GM18873 (cell line): ENCODE measurements around the gene UNC93B1.
"Not testable (repeated sequence)": the region's sequence is repeated elsewhere in the genome, so short reads cannot be mapped to it uniquely, and the experiment has no call there.

Experiments
- ATAC-seq: cut with Tn5 transposase; IDR thresholded peaks from one replicate; pipeline ENCODE4 v1.9.1; 2021; ENCODE audit warnings: mild to moderate bottlenecking, moderate library complexity, moderate number of reproducible peaks; ENCODE audit not compliant: unreplicated experiment, low FRiP score

The UNC93B1 gene

GRCh38 chr11:68010090-68011041, 6.5 kb upstream of the UNC93B1 start, which contains the start of gene ALDH3B1:
TSS of gene ALDH3B1 (plus strand) at chr11:68010327. CDS start at chr11:68015298, 4,971 bp downstream.
- ATAC-seq: no peak

- ATAC-seq: no peak
These were observed 5.6 kb upstream of the UNC93B1 start for GRCh38 chr11:68009391-68010089.

DNA sequence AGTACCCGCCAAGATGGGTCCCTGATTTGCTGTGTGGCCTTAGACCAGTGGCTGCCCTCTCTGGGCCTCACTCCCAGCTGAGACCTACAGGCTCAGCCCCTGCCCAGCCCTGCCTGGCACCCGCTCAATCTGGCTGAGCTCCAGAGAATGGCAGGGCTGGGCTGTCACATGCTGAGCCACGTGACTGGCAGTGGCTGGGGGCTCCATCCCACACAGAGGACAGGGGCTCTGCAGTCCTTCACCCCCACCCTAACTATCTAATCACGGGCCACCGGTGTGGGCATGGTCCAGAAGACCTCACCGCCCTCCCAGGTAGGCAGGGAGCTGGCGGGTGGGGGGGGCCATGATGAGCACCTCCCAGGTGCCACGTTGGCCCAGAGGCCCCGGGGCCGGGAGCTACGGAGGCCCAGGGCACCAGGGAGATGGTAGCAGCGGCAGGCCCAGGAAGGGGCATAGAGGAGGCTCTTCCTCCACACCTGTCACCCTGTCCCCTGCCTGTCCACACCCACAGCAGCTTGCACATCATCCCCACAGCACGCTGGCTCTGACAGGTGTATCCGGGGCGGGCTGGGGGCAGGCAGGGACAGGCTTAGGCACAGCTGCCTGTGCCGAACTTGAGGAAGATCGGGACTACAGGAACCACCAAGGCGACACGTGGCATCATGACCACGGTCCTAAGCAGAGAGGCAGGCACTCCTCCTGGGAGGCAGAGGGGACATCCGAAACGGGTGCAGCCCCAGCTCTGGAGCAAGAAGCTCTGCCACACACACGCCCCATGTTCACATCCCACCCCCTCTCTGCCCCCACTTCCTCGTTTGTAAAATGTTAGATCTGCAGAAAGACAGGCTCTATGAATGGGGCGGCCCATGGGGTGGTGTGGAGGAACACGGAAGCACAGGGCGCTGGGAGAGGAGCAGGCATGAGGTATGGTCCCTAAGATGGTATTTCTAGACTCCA, 4.8 kb upstream of the UNC93B1 start:
- ATAC-seq: no peak

GRCh38 chr11:68007498-68008380, 3.8 kb upstream of the UNC93B1 start:
- ATAC-seq: no peak

DNA sequence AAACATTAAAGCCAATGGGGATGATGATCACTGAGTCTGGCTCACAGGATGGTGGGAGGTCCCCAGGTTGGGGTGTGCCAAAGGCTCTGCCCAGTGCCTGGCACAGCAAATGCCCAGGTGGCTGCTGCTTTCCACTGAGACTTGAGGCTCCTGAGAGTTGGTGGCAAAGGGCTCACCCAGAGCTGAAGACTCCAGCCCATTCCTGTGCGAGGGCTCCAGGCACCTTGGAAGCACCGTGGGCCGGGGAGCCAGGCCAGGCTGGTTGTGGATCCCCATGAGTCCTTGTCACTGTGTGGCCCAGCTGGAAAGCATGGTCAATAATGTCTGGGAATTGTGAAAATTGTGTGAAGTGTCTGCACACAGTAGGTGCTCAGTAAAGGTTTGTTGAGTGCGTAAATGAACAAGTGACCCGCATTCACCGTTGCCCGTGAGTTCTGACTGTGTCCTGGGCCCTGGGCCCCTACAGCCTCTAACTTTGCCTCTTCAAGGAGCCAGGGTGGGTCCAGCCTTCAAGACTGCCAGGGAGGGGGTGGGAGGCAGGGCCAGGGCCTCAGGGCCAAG, 2.8 kb upstream of the UNC93B1 start:
- ATAC-seq: no peak

DNA sequence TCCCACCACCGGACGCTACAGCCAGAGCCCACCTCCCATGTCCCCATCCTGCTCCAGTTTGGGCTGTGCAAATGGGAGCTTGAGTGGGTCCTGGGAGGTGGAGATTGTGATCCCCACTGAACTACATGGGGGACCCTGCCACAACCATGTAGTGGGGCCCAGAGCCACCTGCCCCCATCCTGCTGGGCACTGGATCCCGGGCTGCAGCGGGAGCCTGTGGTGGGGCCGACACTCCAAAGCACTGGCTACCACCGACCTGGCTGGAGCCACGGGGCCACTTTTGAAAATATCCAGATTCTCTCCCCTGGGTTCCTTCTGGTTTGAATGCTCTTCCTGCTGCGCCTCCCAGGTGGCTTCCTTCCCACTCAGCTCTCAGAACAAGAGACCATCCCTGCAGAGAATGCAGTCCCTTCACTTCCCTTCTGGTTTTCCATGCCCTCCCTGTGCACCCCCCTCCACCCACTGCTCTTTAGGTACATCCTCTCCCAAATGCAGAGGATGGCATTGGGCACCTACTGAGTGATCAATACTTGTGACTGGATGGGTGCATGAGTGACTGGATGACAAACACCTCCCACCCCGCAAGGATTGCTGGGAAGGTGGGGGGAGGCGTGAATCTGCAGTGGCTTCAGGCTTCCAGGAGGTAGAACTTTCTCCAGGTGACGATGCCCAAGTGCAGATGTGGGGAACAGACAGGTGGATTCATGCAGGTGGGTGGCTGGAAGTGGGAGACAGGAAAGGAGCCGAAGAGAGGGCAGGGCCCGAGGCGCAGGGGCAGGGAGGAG, 846 bp upstream of the UNC93B1 start:
- no peak for ATAC-seq

DNA sequence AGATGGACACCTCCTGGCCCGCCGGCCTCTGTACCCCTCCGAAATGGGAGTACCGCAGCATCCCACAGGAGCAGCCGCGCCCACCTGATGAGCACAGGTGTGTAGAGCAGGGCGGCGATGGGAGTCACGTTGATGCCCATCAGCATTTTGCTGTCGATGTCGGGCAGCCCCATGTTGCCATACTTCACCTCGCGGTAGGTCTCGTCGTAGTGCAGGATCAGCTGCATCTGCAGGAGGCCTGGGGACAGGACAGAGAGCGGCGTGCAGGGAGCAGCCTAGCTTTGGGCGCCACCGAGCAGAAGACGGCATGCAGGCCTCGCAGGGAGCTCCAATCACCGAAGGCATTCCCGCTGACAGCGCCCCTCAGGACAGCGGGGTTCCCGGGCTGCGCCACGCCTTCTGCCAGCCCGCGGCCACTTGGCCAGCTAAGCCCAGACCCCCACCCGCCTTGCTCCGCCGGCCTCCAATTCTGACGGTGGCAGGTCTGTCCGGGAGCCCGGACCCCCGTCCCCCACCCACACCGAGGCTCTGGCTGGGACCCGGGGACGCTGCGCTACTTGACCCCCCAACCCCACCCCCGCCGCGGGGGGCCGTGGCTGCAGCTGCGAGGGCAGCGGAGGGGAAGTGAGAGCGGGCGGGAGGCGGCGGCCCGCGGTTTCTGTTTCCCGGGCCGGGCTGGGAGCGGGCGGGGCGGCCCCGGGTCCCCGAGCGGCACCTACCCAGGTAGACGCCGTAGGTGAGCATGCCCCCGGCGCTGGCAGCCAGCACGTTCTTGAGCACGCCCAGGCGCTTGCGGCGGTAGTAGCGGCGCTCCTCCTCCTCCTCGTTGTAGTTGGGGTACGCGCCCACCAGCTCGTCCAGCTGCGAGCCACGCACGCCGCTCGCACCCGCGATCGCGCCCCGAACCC, 705 bp downstream of the UNC93B1 start:
- ATAC-seq: no peak

- no peak for ATAC-seq
These were observed 1.3 kb downstream of the UNC93B1 start for GRCh38 chr11:68002575-68002937.

GRCh38 chr11:67999704-68000103, 4.2 kb downstream of the UNC93B1 start:
- no peak for ATAC-seq

DNA sequence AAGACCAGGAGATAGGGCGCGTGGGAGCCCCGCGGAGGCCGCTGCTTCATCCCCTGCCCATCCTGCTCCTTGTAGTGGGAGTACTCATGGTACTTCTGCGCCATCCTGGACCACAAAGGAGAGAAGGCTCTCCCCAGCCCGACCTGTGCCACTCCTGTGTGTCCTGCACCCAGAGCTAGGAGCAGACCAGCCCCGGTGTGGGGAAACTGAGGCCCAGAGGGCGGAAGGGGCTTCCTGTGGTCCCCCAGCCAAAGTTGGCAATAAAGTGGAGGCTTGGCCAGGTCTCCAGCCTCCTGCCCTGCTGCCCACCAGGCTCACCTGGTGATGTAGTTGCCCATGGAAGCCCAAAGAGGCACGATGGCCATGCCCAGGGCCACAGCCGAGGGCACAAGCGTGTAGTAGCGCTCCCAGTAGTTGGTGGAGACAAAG, 4.7 kb downstream of the UNC93B1 start:
- no peak for ATAC-seq

DNA sequence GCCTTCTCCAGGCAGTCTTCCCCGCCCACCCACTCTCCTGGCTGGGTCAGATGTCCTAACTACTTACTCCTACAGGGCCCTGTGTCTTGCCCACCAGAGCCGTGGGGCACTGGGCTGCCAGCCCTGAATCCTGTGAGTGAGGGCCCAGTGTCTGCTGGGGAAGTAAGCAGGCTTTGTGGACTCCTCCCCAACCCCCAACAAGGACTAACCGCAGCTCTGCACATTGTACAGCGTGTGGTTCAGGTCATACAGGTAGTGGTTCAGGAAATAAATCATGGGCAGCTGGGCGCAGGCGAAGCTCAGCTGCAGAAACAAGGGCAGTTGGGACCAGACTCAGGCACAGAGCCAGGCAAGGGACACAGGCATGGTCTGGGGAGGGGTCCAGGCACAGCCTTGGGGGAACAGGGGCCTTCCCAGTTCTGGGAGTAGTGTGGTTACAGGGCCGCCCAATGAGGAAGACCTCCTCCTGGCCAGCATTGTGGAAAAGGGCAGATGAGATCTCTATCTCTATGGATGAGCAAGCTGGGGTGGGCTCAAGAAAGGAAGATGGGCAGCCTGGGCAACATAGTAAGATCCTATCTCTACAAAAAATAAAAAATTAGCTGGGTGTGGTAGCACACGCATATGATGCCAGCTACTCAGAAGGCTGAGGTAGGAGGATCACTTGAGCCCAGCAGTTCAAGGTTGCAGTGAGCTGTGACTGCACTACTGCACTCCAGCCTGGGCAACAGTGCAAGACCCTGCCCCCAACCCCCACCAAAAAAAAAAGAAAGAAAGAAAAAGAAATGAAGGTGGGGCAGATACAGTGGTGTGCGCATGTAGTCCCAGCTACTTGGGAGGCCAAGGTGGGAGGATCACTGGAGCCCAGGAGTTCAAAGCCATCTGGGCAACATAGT, 5.5 kb downstream of the UNC93B1 start:
- no peak for ATAC-seq

DNA sequence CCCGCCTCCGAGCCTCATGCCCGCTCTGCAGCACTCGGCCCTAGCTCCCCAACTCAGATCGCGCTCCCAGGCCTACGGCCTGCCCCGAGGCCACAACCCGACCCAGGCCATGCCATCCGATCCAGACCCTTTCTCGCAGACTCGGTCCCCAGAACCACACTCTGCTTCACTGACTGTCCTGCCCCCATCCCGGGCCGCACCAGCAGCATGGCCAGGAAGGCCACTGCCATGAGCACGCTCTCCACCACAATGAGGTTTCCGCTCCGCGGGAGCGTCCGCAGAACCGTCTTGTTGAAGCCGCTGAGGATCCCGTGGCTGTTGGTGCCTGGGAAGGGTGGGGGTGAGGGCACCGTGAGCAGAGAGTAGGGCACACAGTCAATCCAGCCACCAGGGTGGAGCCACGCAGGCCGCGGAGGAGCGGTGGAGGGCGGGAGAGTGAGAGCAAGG, 6.4 kb downstream of the UNC93B1 start:
- no peak for ATAC-seq

DNA sequence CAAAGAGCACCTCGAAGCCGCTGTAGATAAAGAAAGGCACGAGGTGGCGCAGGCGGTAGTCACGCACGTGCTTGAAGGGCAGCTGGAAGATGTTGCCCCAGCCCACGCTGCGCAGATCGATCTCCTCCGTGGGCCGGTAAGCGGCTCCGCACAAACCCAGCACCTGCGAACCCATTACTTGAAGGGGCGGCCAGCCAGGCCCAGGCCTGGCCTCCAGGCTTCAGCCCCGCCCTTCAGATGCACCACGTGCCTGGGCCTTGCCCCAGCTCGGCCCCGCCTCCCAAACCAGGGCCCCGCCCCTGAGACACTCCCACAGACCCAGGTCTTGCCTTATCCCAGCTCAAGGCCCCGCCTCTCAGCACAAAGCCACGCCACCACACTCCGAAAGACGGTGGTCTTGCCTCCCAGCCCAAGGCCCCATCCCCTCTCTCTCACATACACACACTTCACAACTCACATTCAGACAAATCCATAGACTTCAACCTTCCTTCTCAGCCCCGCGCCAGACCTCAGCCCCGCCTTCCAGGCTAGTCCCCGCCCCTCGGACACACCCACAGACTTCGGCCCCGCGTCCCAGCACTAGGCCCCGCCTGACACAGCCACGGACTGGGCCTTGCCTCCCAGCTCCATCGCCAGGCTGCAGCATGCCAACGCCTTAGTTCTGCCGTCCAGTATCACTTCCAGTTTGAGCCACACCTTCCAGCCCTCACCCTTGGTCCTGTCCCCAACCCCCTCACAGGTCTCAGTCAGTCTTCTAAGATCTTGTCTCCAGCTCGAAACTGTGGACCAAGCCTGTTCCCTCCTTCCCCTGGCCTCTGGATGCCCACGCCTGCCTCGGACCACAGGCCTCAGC, 7.0 kb downstream of the UNC93B1 start:
- no peak for ATAC-seq

DNA sequence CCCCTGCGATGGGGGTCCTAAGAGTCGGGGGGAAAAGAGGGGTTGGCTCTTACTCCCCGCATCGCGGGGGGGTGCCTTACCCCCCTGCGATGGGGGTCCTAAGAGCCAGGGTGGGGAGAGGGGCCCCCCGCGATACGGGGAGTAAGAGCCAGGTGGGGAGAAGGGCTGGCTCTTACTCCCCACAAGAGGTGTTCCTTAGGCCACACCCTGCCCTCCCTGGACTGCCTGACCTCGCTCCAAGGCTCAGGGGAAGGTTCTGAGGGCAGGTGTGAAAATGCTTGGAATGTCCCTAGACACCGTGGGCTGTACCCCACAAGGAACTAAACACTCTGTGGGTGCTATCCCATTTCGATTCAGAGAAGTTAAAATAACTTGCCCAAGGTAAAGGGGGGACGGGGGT, 7.8 kb downstream of the UNC93B1 start:
- ATAC-seq: no peak

GRCh38 chr11:67995579-67995978, 8.3 kb downstream of the UNC93B1 start:
- not testable (repeated sequence) for ATAC-seq
